Activated CD4-positive, alpha-beta T cell treated with anti-CD3 and anti-CD28 coated beads, Interleukin-2, amount 50 U/mL, for 48 hours (primary cell): ENCODE measurements around the gene SRRT.
A peak's percentile ranks its signal among the peaks of the same experiment; 100 is the strongest.

Experiments
- DNase-seq, 2 experiments: peaks; one replicate each; pipeline ENCODE4 v3.0.0-alpha.2; 2020

The SRRT gene

GRCh38 chr7:100882785-100883526 is 8.1 kb downstream of the SRRT start:
- DNase-seq = no peak

- no peak for DNase-seq
Measured at GRCh38 chr7:100884736-100885439, 10.0 kb downstream of the SRRT start.

- no peak for DNase-seq
Measured at GRCh38 chr7:100885440-100886141, 10.7 kb downstream of the SRRT start.

GRCh38 chr7:100886142-100886935 is 11.4 kb downstream of the SRRT start:
- DNase-seq = no peak

- peak in 1 of 2 experiments; percentile 15 for DNase-seq
Measured at GRCh38 chr7:100886936-100887515, 12.1 kb downstream of the SRRT start.

GRCh38 chr7:100887516-100888290 is 12.8 kb downstream of the SRRT start:
- DNase-seq = peak in 1 of 2 experiments; percentile 63

GRCh38 chr7:100888291-100888987 is 13.5 kb downstream of the SRRT start:
- DNase-seq = no peak

GRCh38 chr7:100888988-100889750 is 14.3 kb downstream of the SRRT start, which contains the start of gene UFSP1:
TSS of gene UFSP1 (minus strand) at chr7:100889715. CDS start at chr7:100889271, 444 bp downstream.
- peak in 1 of 2 experiments; percentile 18 for DNase-seq

GRCh38 chr7:100890653-100891567 is 16.0 kb downstream of the SRRT start:
- no peak for DNase-seq

- DNase-seq = no peak
Measured at GRCh38 chr7:100891568-100892247, 16.8 kb downstream of the SRRT start.

GRCh38 chr7:100892364-100893317 is 17.7 kb downstream of the SRRT start:
- DNase-seq = no peak

- DNase-seq = no peak
Measured at GRCh38 chr7:100893318-100893895, 18.5 kb downstream of the SRRT start.

GRCh38 chr7:100893910-100894721 is 19.2 kb downstream of the SRRT start:
- DNase-seq = no peak

GRCh38 chr7:100894860-100895700 is 20.2 kb downstream of the SRRT start:
- DNase-seq = peak; percentile 60 to 69

- no peak for DNase-seq
Measured at GRCh38 chr7:100895701-100895955, 20.7 kb downstream of the SRRT start, which contains the start of gene ACHE. TSS of gene ACHE (minus strand) at chr7:100895888. CDS start at chr7:100894232, 1,656 bp downstream.
